HFF-Myc (cell line): Measurements from ENCODE around the gene SHROOM1.

Experiments used
- DNase-seq: peaks from one replicate; pipeline ENCODE4 v3.0.0-alpha.2; 2011; ENCODE audit warnings: low read depth; ENCODE audit errors: extremely low read depth
- H3K4me3 ChIP-seq: replicated peaks from 2 replicates; pipeline ENCODE4 v1.5.1; 2011; ENCODE audit warnings: low read depth, mild to moderate bottlenecking, control low read depth, low read length
- TF ChIP-seq, protein P1 (sequence below): IDR thresholded peaks from 2 replicates; pipeline ENCODE4 v1.5.1; 2012; ENCODE audit warnings: mild to moderate bottlenecking, low read depth, low read length, control low read depth; ENCODE audit errors: missing control alignments

The SHROOM1 gene

GRCh38 chr5:132778129-132778528 lies 52.3 kb downstream of the SHROOM1 start:
- H3K4me3 ChIP-seq = peak overlapping the region; percentile 65; the same call in 1 of the 2 replicates
- TF ChIP-seq, protein P1, sequence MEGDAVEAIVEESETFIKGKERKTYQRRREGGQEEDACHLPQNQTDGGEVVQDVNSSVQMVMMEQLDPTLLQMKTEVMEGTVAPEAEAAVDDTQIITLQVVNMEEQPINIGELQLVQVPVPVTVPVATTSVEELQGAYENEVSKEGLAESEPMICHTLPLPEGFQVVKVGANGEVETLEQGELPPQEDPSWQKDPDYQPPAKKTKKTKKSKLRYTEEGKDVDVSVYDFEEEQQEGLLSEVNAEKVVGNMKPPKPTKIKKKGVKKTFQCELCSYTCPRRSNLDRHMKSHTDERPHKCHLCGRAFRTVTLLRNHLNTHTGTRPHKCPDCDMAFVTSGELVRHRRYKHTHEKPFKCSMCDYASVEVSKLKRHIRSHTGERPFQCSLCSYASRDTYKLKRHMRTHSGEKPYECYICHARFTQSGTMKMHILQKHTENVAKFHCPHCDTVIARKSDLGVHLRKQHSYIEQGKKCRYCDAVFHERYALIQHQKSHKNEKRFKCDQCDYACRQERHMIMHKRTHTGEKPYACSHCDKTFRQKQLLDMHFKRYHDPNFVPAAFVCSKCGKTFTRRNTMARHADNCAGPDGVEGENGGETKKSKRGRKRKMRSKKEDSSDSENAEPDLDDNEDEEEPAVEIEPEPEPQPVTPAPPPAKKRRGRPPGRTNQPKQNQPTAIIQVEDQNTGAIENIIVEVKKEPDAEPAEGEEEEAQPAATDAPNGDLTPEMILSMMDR = no peak
- no peak for DNase-seq

DNA sequence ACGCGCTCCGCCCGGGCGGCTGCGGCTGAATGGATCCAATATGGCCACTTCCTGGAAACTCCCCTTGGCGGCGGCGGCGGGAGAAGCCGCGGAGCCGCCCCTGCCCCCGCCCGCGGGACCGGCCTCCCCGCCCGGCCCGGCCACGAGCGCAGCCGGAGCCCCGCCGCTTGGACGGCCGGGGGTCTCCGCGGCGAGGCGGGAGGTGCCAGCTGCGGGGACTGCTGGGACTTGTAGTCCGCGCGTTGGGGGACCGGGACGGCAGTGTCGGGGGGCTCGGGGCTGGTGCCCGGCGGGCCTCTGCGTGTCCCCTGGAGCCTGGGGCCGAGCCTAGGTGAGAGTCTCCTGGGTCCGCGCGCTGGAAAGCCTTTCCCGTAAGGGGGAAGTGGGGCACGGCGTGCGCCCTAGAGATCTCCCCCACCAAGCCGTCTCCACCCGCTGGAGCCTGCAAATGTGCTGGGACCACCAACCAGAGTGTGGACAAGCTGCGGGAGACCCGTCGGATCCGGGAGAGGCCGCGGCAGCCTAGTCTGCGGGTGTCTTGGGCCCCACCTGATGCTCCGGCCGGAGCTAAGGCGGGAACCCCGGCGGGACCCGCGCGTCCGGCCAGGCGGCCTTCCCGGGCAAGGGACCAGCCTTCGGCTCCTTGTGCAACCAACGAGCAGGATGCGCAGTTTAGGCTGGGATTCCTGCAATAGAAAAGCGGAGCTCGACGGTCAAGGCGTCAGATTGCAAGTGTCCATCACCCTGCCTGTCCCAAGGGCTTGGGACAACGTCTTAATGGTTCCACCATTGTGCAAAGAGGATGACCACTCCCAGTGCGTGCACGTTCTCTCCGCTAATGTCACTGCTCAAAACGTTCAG lies 53.0 kb downstream of the SHROOM1 start, which contains the start of gene SEPTIN8:
TSS of gene SEPTIN8 (minus strand) at position 31 of the 861 bp plus-strand sequence. CDS start 102 bp downstream, outside the sequence.
- H3K4me3 ChIP-seq = peak within 1 kb of the TSS; percentile 65
- TF ChIP-seq, protein P1 = no peak
- DNase-seq = no peak

- DNase-seq = no peak
- peak overlapping the region; percentile 65 for H3K4me3 ChIP-seq
Measured at GRCh38 chr5:132776938-132777208, 53.6 kb downstream of the SHROOM1 start.

GRCh38 chr5:132776131-132776937 lies 54.1 kb downstream of the SHROOM1 start:
- peak overlapping the region; percentile 65 for H3K4me3 ChIP-seq
- TF ChIP-seq, protein P1 = no peak
- DNase-seq = no peak

More at GRCh38 chr5:132776938-132777208, 53.6 kb downstream of the SHROOM1 start:
- TF ChIP-seq, protein P1 = no peak

DNA sequence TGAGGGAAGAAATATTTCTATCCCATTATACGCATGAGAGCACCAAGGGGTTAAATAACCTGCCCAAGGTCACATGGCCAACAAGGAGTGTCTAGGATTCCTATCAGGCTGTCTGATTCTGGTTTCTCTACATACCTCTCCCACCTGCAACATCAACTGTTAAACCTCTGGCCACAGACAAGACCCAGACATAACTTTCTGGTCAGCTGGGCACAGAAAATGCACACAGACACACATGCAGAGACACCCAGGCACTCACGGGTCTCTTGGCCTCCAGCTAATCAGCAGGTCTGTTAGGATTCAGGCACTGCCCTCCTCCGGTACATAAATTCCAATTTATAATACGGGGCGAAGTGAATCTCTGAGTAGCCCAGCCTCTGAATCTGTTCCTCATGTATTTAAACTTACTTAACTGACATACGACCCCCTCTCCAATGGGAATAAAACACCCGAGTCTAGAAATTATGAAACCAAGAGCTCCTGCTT lies 54.9 kb downstream of the SHROOM1 start:
- TF ChIP-seq, protein P1 = no peak
- H3K4me3 ChIP-seq = peak overlapping the region; percentile 65
- no peak for DNase-seq

DNA sequence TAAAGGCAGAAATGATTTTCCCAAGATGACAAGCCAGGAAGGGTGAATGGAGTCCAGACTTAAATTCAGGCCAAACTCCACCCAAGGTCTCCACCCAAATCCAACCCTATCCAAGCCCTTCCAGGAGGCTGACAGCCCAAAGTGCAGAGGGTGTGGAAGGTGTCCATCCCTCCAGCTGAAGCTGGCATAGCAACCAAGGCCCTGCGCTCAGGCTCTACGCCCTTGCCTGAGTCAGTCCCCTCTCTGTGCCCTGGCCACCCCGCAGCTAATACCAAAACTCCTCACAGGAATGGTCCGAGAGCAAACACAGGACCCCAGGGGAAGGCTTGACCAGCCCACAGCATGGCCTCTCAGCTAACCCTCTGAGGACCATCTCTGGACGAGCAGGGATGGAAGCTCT lies 55.6 kb downstream of the SHROOM1 start:
- no peak for DNase-seq
- no peak overlapping the region for H3K4me3 ChIP-seq
- TF ChIP-seq, protein P1 = no peak
